GM12875 (cell line): ENCODE measurements around the gene KRT86.
"Not testable (repeated sequence)": the region's sequence is repeated elsewhere in the genome, so short reads cannot be mapped to it uniquely, and the experiment has no call there.

Experiments
- H3K4me3 ChIP-seq: one replicate; pipeline ENCODE4 v1.5.1; 2011; ENCODE audit warnings: low read depth, low read length, control low read depth
- CTCF ChIP-seq: IDR thresholded peaks from 2 replicates; pipeline ENCODE4 v1.5.1; 2011; ENCODE audit warnings: low read depth, mild to moderate bottlenecking, control low read depth, inconsistent platforms, low read length, moderate library complexity, borderline replicate concordance; ENCODE audit not compliant: insufficient read depth

Gene KRT86

GRCh38 chr12:52284562-52285171, 10.2 kb downstream of the KRT86 start:
- no peak for TF ChIP-seq CTCF
- H3K4me3 ChIP-seq, result no peak overlapping the region

- TF ChIP-seq CTCF, result no peak
- no peak overlapping the region for H3K4me3 ChIP-seq
These were observed 10.8 kb downstream of the KRT86 start for GRCh38 chr12:52285172-52285745.

- H3K4me3 ChIP-seq, result no peak overlapping the region
These were observed 11.5 kb downstream of the KRT86 start for GRCh38 chr12:52285851-52286530.

GRCh38 chr12:52286857-52287785, 12.7 kb downstream of the KRT86 start:
- not testable (repeated sequence) for H3K4me3 ChIP-seq
- peak; percentile 27; the same call in 1 of the 2 replicates for TF ChIP-seq CTCF

More at GRCh38 chr12:52285851-52286530, 11.5 kb downstream of the KRT86 start:
- no peak for TF ChIP-seq CTCF

- H3K4me3 ChIP-seq, result peak overlapping the region; percentile 21
These were observed 13.7 kb downstream of the KRT86 start for GRCh38 chr12:52287816-52288805.

GRCh38 chr12:52290483-52291134, 16.2 kb downstream of the KRT86 start:
- H3K4me3 ChIP-seq, result not testable (repeated sequence)
